Right lobe of liver (tissue), 4 donors: ENCODE results near the gene CAVIN2.
A peak's percentile ranks its signal among the peaks of the same experiment; 100 is the strongest.

Experiments
- CTCF ChIP-seq, 4 donors: fragments of 200-600 bp in 3 of 4; fragments of 450-650 bp in 1 of 4; IDR thresholded peaks; one replicate each; pipeline versions ENCODE4 v1.5.1 to v1.8.0; 2016 to 2022; ENCODE audit warnings: antibody characterized with exemption in 4 of 4, mild to moderate bottlenecking in 2 of 4
- POLR2A ChIP-seq: fragments of 450-650 bp; IDR thresholded peaks from one replicate; pipeline ENCODE4 v1.6.1; 2017; ENCODE audit warnings: antibody characterized with exemption, mild to moderate bottlenecking
- donor health status: DM: no; HTN: no; CAD: no.
- donor health status: DM: no; HTN: no; CAD: no.
- donor health status: DM: no; HTN: yes; CAD: no.

DNA sequence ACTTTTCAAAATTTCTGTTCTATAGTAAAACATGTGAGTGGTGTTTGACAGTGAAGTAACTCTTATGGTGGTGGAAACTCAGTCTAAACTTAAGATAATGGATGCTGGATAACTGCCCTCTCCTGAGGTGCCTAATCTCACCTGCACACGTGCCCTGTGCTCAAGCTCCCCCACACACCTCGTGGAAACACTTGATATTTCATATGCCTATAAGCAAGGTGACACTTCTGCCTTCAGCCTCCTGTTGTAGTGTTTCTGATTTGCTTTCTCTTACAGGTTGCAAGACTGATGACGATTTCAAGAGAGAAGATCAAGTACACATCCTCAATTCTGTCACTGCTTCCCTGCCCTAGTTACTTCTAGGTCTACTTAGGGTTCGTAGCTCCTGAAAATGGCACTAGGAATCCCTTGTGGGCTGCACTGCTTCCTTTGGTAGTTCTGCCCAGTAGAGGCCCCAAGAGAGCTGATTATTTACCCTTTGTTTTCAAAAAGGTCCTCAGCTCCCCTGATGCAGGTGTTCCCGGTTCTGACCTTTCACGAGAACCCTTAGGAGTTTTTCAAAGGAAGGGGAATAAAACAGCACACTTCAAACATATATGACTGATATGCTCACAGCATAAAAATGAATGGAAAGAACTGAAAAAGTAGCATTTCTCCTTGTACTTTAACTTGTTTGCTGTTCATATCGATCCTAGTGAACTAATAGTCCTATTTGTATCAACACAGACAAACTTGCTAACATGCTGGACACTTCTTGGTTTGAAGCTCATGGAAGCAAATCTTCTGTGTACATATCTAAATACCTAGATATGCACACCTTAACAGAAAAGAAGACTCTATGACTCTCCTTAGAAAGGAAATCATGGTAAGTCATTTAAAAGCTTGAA, 6.7 kb downstream of the CAVIN2 start:
- peak; percentile 14 to 27 (median 20) for TF ChIP-seq CTCF (IDR thresholded peaks at IDR 0.05)
- TF ChIP-seq POLR2A = no peak
